Astrocyte of the cerebellum (primary cell): ENCODE measurements around the gene LITAF.
"Not testable (repeated sequence)": the region's sequence is repeated elsewhere in the genome, so short reads cannot be mapped to it uniquely, and the experiment has no call there.

Experiments
- DNase-seq: peaks from one replicate; pipeline ENCODE4 v3.0.0-alpha.2; 2011; ENCODE audit warnings: low read depth
- H3K4me3 ChIP-seq: 2 replicates; pipeline ENCODE4 v1.5.1; 2011; ENCODE audit warnings: mild to moderate bottlenecking, low read depth, low read length, moderate library complexity
- CTCF ChIP-seq: IDR thresholded peaks from 2 replicates; pipeline ENCODE4 v1.5.1; 2012; ENCODE audit warnings: low read length, low read depth, moderate library complexity, mild to moderate bottlenecking; ENCODE audit errors: missing control alignments
- in situ Hi-C: cut with HindIII; loops from 2 replicates; pipeline ENCODE4 v1.10.0; 2017; ENCODE audit warnings: low sequenced_read_pairs

Gene LITAF

GRCh38 chr16:11506741-11507305, 79.9 kb downstream of the LITAF start:
- no peak for TF ChIP-seq CTCF
- in situ Hi-C loops = no loop called here
- DNase-seq = no peak
- no peak overlapping the region for H3K4me3 ChIP-seq

- in situ Hi-C loops, DNase-seq, H3K4me3 ChIP-seq: not testable (repeated sequence)
Observed at GRCh38 chr16:11504261-11504660, 82.5 kb downstream of the LITAF start.

- H3K4me3 ChIP-seq = no peak overlapping the region
- in situ Hi-C loops = no loop called here
- no peak for DNase-seq
- TF ChIP-seq CTCF = no peak
Observed at GRCh38 chr16:11503566-11503965, 83.2 kb downstream of the LITAF start.

- in situ Hi-C loops = no loop called here
- no peak for DNase-seq
- no peak for TF ChIP-seq CTCF
- no peak overlapping the region for H3K4me3 ChIP-seq
Observed at GRCh38 chr16:11502239-11502638, 84.5 kb downstream of the LITAF start.

- DNase-seq = no peak
- in situ Hi-C loops = no loop called here
- no peak for TF ChIP-seq CTCF
- H3K4me3 ChIP-seq = no peak overlapping the region
Observed at GRCh38 chr16:11501632-11502031, 85.1 kb downstream of the LITAF start.

- H3K4me3 ChIP-seq = no peak overlapping the region
- TF ChIP-seq CTCF = no peak
- no peak for DNase-seq
- in situ Hi-C loops = no loop called here
Observed at GRCh38 chr16:11500700-11501346, 85.9 kb downstream of the LITAF start.

GRCh38 chr16:11499295-11500089, 87.2 kb downstream of the LITAF start:
- TF ChIP-seq CTCF = no peak
- no peak overlapping the region for H3K4me3 ChIP-seq
- in situ Hi-C loops = no loop called here
- no peak for DNase-seq
